ENCODE results near the gene HNRNPC.
"Not testable (repeated sequence)": the region's sequence is repeated elsewhere in the genome, so short reads cannot be mapped to it uniquely, and the experiment has no call there.

Gene HNRNPC

DNA sequence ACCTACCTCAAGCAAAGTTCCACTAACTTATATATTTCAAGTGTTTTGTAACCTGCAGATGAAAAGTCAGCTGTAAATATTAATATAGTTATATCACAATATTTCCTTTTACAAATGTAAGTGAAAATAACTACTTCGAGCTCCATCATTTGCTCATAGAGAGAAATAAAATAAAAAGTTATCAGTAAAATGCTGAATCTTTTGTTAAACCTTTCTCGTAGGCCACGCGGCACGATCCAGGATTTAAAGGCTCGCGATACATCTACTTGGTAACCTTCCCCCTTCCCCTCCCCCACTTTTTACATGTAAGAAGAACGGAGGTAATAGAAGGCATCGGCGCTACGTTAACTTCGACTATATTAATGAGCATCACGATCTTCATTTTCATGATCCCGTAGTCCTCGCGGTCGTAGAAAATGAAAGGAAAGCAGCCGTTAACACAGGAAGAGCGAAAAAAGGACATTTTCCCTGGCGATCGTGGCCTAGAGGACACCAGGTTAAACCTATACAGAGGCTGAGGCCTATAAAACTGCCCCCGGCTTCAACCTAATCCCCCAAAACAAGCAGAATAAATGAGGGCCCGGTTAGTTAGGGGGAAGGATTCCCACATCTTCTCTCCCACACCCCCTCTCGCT is 508 bp downstream of the HNRNPC start:
- peak; percentile 30 to 61 for DNase-seq

DNA sequence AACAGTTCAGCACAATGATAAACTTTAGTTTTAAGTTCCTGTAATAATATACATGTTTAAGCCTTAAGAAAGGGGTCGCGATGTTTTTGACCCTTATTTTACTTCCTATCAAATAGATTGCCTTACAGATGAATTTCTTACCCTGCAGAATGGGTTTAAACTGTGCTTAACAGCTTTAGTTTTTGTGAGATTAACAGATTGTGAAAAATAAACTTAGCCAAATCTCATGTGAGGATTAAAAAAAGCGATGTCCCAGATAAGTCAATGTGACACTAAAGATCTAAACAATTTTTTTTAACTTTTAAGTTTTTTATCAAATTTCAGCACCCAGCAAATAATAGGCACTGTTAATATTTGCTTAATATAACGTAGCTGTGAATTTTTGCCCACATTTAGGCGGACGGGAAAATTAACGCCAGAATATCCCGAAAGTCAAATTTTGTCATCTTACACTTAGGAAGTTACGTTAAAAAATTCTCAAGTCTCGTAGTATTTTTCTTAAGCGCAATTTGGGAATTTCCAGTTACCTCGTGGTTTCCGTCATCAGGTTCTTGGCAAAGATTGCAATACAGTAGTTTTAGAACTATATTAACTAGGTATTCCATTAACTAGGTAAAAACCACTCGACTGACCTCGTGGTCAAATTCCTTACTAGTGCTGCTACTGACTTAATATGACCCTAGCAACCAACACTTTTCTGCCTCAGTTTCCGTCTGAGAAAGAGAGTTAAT is 1.2 kb downstream of the HNRNPC start:
- peak; percentile 33 to 65 for DNase-seq

DNA sequence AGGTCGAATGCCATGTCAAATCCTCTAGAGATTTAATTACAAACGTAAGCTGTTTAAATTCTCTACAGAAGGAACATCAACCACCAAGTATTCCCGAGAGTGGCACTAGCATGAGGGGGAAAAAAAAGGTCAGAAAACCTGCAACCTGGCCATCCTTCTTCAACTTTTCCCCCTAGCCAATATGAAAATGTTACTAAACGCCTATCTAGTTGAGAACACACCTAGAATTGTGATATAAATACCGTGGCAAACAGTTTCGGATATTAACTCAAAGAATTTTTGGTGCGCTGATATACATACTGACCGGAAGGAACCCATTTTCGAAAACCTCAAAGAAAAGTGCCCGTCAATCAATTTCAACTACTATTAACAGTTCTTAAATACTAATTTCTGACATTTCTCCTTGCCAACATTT is 1.8 kb downstream of the HNRNPC start:
- DNase-seq: peak in 1 of 2 donors; percentile 42

GRCh38 chr14:21264025-21264801 is 5.0 kb downstream of the HNRNPC start:
- peak in 1 of 2 donors; percentile 72 for DNase-seq

GRCh38 chr14:21263284-21264024 is 5.8 kb downstream of the HNRNPC start:
- DNase-seq: peak in 1 of 2 donors; percentile 33

DNA sequence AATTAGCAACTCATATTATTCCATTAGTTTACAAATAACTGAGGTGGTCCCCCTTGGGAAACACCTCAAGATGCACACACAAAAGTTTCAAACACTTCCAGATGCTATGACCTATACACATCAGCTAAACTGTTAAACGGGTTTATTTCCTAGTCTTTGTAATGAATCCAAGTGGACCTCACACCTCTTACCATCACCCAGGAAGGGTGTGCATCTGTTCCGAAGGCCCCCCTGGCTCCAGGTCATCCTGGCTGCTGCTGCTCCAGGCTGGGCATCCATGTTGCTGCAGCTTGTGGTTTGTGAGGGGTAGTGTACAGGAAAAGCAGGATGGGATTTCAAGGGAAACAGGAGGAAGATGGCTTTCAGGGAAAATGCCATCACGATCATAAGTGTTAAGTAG is 6.8 kb downstream of the HNRNPC start:
- DNase-seq: peak in 1 of 2 donors; percentile 8

- DNase-seq: peak in 1 of 2 donors; percentile 6
Measured at GRCh38 chr14:21261824-21262223, 7.4 kb downstream of the HNRNPC start.

DNA sequence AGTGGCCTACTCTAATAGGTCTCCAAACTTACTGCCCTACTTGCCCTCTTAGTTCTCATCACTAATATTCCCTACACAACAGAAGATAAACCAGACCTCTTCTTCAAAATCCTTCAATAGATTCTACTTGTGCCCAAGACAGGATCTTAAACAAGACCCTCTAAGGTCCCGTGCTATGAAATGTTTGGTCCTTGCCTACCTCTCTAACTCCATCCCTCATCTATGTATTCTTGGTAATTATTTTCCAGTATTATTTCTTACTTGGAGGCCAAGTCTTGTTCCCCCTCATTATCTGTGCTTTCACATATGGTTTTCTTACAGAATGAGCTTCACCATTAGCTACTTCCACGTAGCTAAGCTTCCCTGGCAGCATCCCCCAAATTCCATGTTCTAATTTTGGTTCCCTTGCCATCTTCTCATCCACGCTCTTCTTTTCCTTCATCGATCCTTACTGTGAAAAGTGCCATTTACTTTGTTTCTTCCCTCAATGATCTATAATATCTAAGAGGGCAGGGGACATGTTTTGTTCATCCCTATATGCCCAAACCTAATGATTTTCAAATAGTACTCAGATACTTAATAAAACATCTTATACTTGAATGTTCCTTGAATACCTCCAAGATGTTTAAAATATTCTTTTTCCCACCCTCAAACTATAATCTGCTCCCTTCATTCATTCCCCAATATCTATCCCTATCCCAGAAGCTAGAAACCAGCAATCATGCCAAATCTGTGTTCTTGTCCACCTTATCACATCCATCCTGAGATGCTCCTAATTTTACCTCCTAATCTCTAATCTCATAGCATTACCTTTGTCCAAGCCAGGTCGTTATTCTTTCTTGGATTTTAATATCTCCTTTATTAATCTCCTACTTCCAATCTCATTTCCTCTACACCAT is 10.1 kb downstream of the HNRNPC start:
- DNase-seq: peak in 1 of 2 donors; percentile 12

GRCh38 chr14:21258005-21258888 is 11.0 kb downstream of the HNRNPC start:
- DNase-seq: peak in 1 of 2 donors; percentile 13

GRCh38 chr14:21257394-21257909 is 11.8 kb downstream of the HNRNPC start:
- peak in 1 of 2 donors; percentile 38 for DNase-seq

- peak in 1 of 2 donors; percentile 11 for DNase-seq
Measured at GRCh38 chr14:21256539-21257393, 12.5 kb downstream of the HNRNPC start.

DNA sequence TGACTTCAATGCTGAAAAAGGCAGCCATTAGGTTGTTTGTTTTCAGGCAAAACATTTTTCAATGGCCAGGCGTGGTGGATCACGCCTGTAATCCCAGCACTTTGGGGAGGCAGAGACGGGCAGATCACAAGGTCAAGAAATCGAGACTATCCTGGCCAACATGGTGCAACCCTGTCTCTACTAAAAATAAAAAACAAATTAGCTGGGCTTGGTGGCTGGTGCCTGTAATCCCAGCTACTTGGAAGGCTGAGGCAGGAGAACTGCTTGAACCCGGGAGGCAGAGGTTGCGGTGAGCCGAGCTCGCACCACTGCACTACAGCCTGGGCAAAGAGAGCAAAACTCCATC is 13.2 kb downstream of the HNRNPC start:
- DNase-seq: not testable (repeated sequence)

GRCh38 chr14:21255385-21256101 is 13.7 kb downstream of the HNRNPC start:
- DNase-seq: peak in 1 of 2 donors; percentile 13

GRCh38 chr14:21252149-21252548 is 17.1 kb downstream of the HNRNPC start:
- DNase-seq: no peak

DNA sequence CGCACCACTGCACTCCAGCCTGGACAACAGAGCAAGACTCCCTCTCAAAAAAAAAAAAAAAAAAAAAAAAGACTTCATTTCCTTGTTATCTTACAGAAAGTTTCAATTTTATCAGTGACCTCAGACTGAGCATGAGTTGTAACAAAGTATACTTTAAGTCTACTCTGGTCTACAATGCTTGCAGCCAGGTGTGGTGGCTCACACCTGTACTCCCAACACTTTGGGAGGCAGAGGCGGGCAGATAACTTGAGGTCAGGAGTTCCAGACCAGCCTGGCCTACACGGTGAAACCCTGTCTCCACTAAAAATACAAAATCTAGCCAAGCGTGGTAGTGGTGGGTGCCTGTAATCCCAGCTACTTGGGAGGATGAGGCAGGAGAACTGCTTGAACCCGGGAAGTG is 18.0 kb downstream of the HNRNPC start:
- DNase-seq: no peak

DNA sequence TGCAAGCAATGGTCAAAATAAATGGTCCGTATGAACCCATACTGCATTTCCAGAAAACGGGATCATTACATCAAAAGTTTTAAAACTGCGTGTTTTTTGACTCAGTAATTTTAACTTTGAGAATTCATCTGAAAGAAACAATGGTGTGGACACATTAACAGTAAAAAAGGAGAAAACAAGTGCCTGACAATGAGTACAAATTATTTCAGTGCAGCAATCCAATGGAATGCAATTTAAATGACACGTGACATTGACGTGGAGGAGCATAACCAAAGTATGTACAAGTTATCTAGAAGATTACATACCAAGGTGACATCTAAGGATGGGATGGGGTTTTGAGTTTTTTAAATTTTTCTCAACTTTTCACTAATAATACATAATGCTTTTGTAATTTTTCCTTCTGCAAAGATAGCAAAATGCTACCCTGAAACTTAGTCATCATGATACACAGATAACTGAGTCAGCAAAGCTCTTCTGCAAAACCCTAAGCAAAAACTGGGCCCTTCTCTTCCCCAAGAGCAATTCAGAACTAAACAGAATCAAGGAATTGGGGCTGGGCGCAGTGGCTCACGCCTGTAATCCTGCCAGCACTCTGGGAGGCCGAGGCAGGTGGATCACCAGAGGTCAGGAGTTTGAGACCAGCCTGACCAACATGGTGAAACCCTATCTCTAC is 20.4 kb downstream of the HNRNPC start:
- DNase-seq: no peak

GRCh38 chr14:21248338-21248737 is 20.9 kb downstream of the HNRNPC start:
- DNase-seq: no peak

DNA sequence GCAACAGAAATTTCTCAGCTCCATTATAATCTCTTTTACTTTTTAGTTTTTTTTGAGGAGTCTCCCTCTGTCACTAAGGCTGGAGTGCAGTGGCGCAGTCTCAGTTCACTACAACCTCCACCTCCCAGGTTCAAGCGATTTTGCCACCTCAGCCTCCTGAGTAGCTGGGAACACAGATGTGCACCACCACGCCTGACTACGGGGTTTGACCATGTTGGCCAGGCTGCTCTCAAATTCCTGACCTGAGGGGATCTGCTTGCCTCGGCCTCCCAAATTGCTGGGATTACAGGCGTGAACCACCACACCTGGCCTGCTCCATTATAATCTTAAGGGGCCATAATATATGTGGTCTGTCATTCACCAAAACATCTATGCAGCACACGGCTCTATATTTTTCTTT is 23.4 kb downstream of the HNRNPC start:
- DNase-seq: no peak
